GM18499 (cell line): ENCODE measurements around the gene BCLAF1.
"Not testable (repeated sequence)": the region's sequence is repeated elsewhere in the genome, so short reads cannot be mapped to it uniquely, and the experiment has no call there.

Experiments used
- ATAC-seq: cut with Tn5 transposase; IDR thresholded peaks from one replicate; pipeline ENCODE4 v1.9.1; 2021; ENCODE audit warnings: moderate number of reproducible peaks; ENCODE audit not compliant: insufficient read depth, unreplicated experiment

BCLAF1 gene

GRCh38 chr6:136251394-136251793 is 38.3 kb downstream of the BCLAF1 start:
- ATAC-seq, result no peak

DNA sequence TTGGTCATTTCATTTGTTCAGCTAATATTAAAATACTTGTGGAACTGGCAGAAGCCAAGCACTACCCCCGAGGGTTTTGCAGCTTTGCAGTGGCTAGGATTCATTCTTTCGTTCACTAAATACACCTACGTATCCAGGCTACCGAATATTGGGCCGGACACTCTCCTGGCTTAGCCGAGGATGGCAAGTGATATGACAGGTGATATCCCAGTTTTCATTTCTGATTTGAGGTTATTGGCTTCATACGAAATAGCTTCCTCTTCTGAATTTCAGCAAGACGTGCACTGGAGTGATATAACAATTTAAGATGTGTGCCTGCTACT is 39.0 kb downstream of the BCLAF1 start:
- no peak for ATAC-seq

- ATAC-seq, result peak; percentile 93
These were observed 39.6 kb downstream of the BCLAF1 start, which contains the start of gene MTFR2 for GRCh38 chr6:136249811-136250685. Gene MTFR2, minus strand, starts transcription at chr6:136250311. Its CDS starts 1,212 bp downstream, at chr6:136249099.

DNA sequence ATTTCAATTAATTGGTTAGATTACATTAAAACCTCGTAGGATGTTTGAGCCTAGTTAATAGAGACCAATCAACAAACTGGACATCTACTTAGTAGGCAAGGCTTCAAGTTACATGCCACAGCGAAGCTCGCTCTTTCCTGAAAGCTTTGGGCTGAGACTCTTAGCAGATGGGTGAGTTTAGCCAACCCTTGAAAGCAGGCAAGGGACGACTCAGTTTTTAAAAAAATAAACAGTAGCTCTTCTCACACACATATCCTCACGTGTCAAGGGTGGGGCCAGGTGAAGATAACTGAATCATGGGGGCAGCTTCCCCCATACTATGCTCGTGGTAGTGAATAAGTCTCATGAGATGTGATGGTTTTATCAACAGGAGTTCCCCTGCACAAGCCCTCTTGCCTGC is 40.3 kb downstream of the BCLAF1 start:
- no peak for ATAC-seq

DNA sequence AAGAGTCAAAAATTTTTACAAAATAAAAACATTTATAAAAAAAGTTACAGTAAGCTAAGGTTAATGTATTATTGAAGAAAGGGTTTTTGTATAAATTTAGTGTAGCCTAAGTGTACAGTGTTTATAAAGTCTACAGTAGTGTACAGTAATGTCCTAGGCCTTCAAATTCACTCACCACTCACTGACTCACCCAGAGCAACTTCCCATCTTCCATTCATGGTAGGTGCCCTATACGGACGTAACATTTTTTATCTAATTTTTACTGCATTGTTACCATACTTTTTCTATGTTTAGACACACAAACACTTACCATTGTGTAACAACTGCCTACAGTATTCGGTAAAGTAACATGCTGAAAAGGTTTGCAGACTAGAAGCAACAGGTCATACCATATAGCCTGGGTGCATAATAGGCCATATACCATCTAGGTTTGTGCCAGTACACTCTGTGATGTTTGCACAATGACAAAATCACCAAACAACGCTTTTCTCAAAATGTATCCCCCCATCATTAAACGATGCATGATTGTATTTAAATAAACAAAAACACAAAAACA is 45.5 kb downstream of the BCLAF1 start:
- ATAC-seq, result no peak

DNA sequence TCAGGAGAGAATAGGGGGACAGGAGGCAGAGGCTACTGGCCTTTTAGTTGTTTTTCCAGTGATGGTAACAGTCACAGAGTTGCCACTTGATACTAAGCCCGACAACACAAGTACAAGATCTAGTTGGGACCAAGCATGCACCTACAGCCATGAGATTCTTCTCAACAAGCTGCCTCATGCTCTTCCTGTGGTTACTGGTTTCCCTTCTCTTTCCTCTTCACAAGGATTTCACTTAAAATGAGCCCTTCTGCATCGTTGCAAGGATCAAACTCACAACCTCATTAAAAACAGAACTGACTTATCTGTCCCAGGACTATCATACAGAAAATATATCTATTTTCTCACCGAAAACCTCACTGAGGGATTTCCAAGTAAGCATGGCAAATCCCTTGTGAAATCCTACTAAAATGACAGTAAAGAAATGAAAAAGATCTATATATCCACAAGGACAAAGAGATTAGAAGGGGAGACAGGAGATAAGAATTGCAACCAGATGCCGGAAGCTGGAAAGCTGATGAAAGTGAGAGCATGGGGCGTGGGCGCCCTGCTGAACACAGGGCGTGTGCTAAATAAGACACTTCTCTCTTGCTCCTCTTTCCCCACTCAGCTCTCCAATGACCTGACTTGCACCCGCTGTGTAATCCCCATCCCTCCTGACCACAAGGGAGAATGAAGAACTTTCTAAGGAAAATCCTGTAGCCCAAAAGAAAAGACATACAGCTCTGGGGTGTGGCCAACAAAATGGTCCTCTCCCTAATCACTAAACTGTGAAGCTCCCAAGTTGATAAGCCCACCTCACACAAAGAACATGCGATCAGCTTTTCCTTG is 53.0 kb downstream of the BCLAF1 start:
- no peak for ATAC-seq

DNA sequence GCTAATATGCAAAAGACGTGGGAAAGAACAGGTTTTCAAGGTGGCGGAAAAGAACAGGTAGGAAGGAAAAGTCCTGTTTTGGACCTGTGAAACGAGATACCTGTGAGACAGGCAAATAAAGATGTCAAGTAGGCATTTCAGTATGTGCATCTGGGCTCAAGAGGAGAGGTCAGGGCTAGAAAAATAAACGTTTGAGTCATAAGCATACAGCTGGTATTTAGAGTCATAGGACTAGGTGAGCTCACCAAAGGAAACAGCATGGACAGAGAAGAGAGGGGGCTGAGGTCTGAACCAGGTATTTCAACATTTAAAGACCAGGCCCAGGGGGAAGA is 54.4 kb downstream of the BCLAF1 start:
- ATAC-seq, result no peak

- ATAC-seq, result no peak
These were observed 56.9 kb downstream of the BCLAF1 start for GRCh38 chr6:136232701-136233100.

GRCh38 chr6:136230219-136230853 is 59.3 kb downstream of the BCLAF1 start:
- ATAC-seq, result no peak

DNA sequence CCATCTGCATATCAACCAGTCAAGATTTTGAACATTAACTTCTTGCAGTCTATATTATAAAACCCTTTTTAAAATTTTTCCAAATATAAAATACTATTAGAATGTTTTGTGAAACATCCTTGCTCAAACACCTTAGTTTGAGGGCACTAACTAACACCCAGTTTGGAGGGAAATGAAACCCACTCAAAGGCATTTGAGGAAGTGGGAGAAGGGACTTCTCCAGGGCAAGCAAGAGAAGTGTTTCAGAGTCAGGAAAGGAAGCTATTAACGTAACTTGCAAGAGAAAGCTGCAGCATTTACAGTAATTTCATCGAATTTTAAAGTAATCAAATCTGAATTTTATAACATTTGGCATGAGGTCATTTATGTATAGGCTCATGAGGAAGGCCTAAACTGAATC is 60.8 kb downstream of the BCLAF1 start:
- ATAC-seq, result no peak

DNA sequence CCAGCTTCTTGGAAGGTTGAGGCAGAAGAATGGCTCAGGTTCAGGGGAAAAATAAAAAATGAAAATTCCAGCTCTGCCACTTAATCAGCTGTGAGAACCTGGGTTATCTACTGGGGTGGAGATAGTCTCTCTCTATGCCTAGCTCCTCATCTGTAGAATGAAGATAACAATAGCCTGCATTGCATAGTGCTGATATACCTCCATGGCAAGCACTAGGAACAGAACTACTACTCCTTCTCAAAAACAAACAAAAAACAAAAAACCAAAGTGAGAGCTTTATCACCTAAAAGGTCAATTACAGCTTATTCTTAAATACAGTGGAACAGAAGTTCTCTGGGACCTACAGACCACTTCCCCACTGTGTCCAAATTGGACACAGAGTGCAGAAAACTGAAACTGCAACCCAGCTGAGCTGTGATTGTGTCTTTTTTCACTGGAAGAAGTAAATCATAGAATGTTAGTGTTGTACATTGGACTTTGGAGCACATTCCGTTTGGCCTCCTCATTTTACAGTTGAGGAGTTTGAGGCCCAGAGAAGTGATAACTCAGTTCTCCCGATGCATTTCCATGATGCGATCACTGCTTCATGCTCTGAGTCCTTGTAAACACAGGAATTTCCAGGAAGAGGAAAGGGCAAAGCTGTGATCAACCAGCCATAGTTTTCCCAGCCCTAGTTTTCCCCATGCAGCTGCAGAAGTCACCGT is 62.8 kb downstream of the BCLAF1 start:
- no peak for ATAC-seq

- ATAC-seq, result no peak
These were observed 63.5 kb downstream of the BCLAF1 start for GRCh38 chr6:136226027-136226673.

DNA sequence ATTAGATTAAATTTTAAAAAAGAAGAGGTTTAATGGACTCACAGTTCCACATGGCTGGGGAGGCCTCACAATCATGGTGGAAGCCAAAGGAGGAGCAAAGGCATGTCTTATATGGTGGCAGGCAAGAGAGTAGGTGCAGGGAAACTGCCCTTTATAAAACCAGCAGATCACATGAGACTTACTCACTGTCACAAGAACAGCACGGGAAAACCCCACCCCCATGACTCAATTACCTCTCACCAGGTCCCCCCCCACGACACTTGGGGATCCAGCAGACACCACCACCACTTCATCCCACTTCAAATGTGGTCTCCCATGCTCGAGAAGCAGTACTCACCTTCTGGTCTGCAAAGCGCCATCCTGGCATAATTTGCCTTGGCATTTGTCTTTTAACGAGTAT is 64.2 kb downstream of the BCLAF1 start:
- no peak for ATAC-seq

GRCh38 chr6:136224974-136225373 is 64.7 kb downstream of the BCLAF1 start:
- ATAC-seq, result not testable (repeated sequence)

DNA sequence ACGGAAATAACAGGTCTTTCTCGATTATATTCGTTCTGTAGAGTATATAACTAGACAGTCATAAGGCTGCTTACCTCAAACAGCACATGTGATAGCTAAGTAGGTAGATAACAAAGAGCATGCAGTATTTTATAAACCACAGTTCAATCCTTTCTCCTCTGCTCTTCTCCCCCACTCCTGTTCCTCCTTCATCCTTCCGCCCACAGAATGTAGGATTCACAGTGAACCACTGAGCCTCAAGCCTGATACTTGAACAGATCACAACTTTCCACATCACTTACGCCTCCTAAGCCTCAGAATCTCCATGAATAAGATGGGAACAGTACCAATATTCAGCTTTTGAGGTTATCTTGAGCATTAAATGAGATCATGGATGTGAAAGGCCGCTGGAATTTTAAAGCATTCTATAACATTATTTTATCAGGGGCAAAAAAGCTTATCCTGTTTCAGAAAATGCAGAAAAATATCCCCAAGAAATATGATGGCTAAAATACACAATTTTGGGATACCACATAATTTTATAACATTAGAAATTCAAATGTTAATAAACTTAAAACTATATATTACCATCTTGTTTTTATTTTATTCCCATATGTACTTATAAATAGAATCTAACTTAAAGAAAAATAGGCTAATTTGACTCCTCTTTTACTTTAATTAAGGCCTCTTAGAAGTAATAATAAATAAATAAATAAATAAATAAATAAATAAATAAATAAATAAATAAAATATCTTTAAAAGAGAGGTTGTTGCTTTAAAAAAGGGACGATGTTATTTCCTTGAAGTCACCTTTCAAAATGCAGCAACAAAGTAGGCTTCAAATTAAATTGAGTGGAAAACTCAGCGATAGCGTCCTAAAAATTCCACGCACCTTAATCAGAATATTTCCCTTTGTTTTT is 72.9 kb downstream of the BCLAF1 start:
- ATAC-seq, result no peak

DNA sequence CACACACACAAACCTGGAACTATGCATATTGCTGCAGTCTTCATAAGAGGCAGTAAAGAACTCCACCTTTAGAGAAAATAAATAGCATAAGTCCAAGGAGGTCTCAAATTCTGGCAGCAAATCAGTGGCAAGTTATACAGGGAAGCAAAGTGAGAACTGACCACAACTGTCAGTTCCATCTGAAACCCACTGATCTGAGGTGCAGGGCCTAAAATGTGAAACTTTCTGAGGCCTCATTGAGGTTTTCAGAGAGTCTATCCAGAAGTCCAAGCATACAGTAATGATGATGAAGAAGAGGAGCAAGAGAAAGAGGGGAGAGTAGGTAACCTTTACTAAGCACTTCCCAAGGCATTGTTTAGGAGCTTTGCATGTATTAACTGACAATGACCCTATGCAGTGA is 75.8 kb downstream of the BCLAF1 start:
- no peak for ATAC-seq

DNA sequence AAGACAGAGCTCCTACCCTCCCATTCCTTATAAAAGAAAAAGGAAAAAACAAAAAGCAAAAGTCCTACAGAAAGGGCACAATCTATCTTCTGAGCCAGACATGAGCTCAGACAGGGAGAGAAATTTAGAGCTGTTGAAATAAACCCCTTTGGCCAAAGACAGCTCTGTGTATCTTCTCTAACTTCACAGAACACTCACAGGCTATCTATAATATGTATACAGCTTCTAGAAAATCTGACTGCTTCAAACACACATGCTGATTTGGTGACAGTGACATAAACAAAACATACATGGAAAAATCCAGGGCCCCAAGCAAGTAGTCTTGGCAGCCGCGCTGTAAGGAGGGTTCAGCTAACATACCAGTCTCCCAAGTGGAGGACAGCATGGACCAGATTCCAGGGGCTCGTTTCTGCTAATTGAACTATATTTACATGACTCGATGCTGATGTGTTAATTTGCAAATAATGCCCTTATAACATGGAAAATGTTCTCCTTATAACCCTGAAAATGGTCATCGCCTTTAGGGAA is 76.6 kb downstream of the BCLAF1 start:
- no peak for ATAC-seq

DNA sequence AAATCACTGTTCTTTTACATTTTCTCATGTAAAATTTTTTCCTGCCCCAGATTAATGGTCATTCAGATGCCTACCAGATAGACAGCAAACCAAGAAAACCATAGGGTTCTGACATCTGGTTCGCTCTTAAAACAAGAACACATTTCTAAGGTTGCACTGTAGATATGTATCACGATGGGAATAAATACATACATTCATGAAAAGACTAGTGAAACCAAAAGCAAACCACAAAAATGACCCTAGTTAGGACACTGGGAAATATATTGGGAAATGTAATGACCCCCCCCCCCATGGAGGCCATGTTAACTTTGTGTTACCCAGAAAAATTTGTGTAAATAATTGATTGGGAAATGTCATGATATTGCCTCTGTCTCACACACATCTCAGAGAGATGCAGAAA is 77.0 kb downstream of the BCLAF1 start:
- no peak for ATAC-seq
